ENCODE results near the gene SPECC1L.

SPECC1L gene

DNA sequence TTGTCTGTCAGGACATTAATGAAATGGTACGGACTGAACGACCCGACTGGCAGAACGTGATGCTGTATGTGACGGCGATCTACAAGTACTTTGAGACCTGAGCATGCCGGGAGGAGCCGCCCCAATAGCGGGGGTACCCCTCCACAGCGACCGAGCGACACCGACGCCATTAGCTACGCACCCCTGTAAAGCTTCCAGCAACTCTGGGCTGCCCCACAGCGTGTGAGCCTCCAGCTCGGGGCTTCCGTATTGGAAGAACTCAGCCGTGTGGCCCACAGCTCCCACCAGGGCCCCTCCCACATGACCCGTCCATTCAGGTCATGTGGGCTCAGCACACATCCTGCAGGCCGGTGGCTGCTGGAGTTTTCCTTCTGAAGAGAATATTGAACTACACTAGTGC is 143.9 kb downstream of the SPECC1L start:
- DNase-seq (ENCODE audit: low read depth in 2 of 2): no peak

DNA sequence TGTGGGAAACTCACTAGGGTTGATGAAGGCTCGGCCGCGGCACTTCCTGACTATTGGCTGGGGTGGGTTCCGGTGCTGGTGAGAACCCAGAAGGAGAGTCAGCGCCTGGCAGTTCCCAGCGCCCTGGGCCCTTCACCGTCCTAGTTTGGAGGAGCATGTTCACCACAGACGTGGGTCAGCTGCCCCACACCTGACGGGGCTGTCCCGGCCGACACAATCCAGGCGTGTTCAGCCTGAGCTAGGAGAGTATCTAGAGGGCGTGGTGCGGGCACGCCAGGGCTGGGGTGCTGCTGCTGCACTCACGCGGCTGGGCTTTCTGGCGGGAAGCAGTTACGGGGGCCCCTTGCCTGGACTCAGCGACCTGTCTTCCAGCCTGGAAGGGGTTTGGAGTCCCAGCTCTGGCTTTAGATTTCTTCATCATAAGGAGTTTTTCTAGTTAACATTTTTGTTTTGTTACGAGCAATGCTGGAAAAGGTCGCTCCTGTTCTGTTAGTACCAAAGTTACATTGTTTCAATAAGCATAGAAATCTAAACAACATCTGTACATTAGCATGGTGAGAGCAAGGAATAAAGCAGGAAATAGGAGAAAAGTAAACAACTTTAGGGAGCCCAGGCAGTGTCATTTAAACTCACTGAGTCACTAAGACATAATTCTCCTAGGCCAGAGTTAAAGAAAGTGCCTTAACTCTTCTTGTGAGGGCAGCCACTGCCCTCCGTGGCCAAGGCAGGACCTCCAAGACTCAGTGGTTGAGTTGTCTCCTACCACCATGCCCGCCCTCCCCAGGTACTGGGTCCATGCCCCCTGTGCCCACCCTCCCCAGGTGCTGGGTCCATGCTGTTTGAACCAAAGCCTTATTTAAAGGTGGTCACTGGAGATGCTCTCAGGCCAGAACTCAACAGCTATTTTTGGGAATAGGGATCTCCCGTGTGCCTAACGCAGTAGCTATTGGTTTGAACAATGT is 144.6 kb downstream of the SPECC1L start:
- no peak for DNase-seq (ENCODE audit: low read depth in 2 of 2)

DNA sequence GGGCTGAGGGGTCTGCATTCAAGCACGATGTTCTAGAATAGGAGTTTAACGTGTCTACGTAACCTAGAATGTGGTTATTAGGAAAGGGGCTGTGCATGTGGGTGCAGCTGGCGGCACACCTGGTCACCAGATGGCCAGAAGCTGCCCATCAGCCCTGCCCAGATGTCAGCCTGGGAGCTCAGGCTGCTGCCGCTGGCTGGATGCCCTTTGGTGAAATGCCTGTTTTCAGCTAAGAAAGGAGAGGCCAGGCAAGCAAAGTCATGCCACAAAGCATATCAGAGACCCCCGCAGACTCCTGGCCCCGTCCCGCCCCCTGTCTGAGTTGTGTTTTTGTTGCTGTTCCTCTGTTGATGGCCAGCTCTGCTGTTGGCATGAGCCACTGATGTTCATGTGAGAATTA is 145.5 kb downstream of the SPECC1L start:
- no peak for DNase-seq (ENCODE audit: low read depth in 2 of 2)

DNA sequence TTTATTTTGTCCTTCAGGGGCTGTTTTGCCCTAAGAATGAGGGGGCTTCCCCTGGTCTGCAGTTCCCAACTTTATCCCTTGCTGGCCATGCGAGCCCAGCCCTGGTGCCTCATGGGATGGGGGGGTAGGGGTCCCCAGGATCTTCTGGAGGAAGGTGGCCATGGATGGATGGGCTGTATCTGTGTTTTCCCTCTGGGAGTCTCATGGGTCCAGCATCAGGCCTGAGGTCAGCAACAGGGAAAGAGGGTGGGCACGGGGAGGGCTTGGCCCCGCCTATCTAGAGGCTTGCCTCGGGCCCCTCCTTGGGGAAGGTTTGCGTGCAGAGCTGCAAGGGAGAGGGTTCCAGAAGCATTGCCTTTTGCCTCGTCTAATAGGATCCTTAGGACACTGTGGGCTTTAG is 146.0 kb downstream of the SPECC1L start:
- DNase-seq (ENCODE audit: low read depth in 2 of 2): no peak

DNA sequence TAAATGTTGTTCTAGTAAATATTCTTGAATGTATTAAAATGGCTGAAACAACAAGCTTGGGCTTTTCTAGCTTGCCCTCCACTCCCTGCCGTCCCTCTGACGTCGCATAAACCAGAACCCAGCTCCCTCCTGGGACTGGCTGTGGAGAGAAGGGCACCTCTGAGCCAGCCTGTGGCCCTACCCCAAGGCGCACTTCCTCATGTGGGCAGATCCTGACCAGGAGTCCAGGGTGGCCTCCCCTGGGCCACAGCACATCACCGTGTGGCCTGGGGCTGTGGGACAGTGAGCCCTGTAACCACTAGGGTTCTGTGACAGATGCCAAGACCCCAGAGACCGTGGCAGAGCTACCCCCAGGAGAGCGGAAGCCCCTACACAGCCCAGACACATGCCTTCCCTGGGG is 146.6 kb downstream of the SPECC1L start:
- no peak for DNase-seq (ENCODE audit: low read depth in 2 of 2)

DNA sequence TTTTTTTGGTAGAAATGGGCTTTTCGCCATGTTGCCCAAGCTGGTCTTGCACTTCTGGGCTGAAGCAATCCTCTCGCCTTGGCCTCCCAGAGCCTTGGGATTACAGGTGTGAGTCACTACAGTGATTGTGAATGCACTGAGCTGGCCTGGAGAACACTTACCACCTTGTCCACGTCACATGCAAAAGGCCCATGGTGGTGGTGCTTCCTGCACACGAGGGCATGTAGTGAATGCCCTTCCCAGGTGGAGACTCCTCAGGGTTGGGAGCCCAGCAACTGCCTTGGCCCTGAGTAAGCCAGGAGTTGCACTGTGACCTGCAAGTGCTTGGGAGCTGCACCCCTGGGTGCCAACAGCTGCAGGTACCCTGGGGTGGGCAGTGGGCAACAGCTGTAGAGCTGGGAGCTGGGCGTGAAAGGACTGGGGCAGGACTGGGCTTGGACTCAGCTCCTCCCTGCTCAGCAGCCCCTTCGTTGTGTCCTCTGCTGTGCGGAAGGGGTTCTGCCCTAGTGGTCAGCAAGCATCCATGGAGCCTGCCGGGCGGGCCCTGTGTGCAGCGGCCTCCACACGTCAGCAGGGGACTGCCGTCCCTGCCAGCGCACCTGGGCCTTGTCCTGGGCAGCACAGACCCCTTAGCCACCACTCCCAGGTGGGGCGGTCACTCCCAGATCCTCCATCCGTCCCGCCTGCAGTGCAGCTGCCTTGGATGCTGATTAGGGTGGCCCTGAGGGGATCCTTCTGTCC is 147.4 kb downstream of the SPECC1L start:
- no peak for DNase-seq (ENCODE audit: low read depth in 2 of 2)

DNA sequence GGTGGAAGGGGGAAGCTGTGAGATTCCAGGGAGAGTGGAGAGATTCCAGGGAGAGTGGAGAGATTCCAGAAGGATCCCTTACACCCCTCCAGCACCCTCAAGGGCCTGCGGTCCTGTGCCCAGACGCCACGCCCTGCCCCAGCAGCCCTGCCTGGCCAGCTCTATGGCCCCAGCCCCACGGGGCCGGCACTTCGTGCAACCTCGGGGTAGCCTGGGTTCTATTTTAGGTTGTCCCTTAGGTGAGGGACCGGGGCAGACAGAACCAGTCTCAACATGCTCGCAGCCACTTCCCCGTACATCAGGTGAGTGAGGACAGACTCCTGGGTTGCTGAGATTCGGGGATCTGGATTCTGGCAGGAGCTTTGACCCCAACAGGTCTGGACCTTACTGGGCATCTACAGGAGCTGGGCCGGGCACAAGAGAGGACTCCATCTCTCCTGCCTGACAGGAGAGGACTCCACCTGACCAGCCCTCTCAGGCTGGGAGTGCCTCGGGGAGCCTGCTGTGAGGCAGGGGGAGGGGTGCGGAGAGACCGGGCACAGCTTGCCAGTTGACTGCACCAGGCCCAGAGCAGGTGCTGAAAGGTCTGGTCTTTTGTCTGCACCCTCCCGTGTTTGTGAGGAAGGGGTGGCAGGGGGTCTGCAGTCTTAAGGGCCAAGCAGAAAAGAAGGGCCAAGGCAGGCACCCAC is 148.3 kb downstream of the SPECC1L start:
- no peak for DNase-seq (ENCODE audit: low read depth in 2 of 2)

DNA sequence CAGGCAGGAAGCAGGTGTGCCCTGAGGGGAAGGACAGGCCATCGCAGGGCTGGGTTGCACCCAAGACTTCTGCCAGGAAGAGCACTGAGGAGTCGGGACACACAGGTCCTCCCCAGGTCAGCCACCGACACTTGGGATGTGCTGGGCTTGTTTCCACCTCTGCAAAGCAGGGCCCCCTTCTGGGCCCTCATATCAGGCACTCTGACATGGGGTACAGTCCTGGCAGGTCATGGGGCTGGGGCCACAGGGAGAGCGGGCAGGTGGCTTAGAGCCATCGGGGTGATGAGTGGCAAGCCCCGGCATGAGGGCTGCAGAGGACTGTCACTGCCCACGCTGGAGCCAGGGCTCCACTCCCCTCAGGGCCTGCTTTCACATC is 148.8 kb downstream of the SPECC1L start:
- no peak for DNase-seq (ENCODE audit: low read depth in 2 of 2)

DNA sequence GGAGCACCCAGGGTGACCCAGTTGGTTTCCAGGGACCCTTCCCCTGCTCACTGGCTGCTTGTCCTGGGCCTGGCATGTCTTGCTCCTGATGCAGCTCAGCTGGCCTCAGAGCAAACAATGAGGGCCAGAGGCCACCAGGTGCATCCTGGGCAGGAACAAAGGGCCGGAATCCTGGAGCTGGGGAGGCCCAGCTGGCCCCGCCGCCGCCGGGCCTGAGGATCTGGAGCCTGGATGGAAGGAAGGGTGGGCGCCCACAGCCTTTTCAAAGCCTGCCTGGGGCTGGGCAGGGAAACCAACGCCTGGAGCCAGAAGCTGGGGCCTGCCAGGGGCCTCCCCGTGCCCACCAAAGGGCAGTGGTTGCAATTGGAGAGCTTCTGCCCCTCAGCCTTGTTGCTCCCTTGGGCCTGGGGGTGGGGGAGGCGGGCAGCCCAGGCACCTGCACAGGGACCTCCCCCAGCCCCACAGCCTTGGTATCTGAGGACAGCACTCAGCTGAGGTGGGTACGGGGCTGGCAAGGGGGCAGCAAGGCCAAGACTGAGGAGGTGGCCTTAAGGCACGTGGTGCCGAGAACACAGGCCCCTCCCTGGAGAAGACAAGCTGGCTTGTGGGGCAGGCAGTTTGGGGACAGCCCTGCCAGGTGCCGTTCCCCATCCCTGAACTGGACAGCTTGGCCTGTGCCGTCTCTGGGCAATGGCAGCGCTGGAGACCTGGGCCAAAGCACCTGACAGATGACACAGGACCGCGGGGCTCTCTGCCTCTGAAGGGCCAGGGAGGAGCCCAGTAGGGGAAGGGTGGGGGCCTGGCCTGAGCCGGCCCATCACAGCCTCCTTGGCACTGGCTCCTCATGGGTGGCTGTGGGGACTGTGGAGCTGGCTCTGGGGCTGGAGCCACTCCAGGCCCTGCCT is 149.7 kb downstream of the SPECC1L start:
- DNase-seq (ENCODE audit: low read depth in 2 of 2): no peak

DNA sequence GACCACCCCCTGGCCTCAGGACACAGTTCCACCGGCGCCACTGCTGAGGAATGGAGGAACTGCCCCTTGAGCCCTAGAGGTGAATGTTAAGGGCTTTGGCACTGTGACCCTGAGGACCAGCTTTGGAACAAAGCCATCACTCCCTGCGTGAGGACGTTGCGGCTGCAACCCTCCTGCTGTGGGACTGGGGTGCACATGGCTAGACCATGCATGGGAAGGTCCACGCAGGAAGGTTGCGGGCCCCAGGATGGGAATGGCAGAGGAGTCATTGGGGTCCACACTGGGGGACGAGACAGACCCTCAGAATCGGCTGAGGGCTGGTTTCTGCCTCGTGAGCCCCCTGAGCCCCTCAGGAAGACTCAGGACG is 150.3 kb downstream of the SPECC1L start:
- no peak for DNase-seq (ENCODE audit: low read depth in 2 of 2)

DNA sequence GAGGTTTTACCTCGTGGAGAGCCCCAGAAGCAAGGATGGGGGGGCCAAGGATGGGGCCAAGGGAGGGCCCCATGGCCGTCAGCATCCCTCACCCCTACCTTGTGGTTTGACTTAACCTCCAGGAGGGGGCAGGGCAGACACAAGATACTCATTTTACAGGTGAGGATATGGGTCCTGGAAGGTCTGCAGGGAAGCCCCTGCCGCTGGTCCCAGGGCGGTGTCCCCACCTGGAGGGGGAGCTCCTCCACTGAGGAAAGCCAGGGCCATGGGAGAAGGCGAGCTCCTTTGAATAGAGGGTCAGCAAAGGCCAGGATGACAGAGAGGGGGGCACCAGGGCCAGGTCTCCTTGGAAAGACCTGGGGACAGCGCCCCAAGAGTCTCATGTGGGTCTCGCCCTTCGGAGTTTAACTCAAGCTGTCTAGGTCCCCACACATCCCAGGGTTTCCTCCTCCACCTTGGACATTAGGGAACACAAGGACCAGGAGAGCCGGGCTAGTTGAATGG is 150.8 kb downstream of the SPECC1L start:
- DNase-seq (ENCODE audit: low read depth in 2 of 2): no peak

DNA sequence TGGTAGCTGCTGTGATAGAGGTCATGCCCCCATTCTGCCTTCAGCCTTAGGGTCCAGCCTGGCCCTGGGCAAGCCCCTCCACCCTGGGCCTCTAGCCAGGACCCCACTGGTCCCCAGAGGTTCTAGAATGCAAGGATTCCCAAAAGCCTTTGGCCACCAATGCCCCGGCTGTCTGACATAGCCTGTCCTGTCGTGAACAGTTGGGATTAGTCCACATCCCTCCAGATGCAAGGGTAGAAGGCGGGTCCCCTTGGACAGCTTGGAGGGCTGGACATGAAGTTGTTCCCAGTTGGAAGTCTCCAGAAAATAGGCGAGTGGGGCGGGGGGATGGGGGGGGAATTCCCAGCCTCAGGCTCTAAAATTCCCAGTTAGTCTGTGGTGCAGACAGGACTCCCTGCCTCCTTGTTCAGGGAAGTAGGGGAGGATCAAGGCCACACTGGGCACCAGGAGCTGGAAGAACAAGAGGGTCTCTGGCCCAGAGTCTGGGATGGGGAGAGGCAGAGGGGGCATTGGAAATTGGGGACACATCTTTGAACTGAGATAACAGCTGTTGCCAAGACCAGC is 151.6 kb downstream of the SPECC1L start:
- no peak for DNase-seq (ENCODE audit: low read depth in 2 of 2)

DNA sequence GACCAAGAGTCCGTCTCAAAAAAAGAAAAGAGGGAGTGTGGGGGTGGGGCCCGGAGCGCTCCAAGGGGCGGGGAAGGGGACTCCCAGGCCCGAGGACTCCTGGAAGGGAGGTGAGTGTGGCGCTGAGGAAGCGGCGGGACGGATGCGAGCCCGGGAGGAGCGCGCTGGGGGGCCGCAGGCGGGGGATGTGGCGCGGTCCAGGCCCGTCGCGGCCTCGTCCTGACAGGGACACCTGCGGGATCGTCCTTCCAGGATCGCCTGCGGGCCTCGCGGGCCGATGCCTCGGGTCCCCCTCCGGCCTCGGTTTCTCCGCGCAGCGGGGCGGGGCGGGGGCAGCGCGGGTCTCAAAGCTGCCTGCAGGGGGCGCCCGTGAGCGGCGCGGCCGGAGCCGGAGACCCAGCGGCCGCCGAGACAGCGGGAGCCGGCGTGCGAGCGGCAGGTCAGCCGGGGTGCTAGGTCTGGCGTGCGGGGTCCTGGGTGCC is 152.9 kb downstream of the SPECC1L start:
- DNase-seq (ENCODE audit: low read depth in 2 of 2): peak; percentile 41 to 47

DNA sequence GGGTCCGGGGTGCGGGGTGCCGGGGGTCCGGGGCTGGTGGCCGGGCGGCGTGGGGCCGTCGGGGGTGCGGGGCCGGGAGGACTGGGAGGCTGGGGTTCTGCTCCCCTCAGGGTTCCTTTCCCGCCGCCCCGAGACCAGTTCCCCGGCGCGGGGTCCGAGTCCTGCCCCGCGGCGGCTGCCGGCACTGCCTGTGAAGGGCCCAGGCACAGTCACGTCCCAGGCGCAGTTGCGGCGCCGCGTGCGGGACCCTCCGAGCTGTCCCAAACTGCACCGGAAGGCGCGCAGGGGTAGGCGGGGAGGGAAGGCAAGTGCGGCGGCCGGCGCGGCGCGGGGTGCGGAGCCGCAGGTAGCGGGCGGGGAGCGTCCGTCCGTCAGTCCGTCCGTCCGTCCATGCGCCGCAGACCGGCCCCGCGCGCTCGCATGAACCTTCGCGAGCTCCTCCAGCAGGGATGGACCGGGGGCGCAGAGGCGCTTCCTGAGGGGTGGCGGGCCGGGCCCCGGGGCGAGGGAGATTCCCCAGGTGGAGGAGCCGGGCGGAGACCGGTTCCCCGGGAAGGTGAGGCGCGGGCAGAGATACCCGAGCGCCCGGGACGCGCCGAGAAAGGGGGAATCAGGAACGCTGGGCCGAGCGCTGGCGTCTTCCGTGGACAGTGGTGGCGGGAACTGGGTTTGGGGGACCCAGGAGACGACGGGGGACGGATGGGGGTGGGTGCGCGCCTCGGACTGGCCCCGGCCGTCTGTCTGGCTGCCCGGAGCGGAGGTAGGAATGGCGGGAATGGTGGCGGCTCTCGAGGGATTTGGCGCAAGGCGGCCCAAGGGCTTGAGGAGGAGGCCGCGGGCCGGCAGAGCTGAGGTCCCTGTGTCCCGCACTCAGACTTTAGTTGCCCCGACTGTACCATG is 153.6 kb downstream of the SPECC1L start:
- no peak for DNase-seq (ENCODE audit: low read depth in 2 of 2)

DNA sequence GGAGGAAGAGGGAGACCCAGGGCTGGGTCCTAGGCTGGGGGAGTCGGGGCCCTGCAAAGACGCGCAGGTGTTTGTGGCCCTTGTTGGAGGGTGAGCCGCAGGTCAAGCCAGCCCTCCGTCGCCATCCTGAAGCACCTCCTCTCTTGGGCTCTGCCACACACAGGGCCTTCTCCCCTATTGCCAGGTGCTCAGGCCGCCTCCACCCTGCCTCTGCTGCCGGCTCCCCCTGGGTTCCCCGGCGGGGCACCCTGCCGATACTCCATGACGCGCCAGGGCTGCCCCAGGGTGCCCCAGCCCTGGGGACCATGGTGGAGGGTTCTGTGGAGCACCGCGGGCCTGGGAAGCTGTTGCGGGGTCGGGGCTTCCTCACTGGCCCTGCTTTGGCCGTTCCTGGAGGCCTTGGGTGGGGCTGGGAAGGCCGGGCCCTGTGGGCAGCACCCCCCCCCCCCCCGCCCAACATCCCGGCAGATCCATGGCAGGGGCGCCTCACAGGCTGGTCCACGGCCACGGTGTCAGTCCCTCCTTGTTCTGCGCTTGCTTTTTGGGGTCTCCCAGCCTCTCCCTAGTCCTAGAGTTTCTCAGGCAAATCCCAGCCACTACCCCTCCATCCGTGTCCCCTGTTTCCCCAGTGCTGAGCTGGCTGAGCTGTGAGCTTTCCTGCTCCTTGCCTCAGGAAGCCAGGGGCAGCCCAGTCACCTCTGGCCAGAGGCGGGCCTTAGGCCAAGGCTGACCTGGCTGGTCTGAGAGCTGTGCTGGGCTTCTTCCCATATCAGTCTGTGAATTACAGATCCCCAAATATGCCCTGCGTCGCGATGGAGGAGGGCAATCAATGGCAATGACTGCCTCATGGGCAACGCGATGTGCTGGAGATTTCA is 154.5 kb downstream of the SPECC1L start:
- no peak for DNase-seq (ENCODE audit: low read depth in 2 of 2)

DNA sequence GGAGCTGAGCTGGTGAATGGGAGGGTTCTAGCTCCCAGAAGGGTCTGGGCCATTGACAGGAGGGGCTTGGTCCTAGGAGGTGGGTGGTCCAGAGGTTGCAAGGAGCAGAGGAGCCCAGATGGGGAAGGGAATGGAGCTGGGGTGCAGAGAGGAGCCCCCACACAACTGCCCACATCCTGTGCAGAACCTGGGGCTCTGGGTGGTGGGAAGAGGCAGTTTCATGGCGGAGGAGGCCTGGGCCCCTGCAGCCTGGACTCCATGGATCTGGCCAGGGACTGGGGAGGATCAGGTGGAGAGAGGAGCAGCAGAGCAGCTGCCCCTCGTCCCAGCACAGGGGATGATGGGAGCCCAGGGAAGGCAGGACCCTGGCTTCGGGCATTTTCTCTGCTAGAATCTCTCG is 155.8 kb downstream of the SPECC1L start:
- no peak for DNase-seq (ENCODE audit: low read depth in 2 of 2)

DNA sequence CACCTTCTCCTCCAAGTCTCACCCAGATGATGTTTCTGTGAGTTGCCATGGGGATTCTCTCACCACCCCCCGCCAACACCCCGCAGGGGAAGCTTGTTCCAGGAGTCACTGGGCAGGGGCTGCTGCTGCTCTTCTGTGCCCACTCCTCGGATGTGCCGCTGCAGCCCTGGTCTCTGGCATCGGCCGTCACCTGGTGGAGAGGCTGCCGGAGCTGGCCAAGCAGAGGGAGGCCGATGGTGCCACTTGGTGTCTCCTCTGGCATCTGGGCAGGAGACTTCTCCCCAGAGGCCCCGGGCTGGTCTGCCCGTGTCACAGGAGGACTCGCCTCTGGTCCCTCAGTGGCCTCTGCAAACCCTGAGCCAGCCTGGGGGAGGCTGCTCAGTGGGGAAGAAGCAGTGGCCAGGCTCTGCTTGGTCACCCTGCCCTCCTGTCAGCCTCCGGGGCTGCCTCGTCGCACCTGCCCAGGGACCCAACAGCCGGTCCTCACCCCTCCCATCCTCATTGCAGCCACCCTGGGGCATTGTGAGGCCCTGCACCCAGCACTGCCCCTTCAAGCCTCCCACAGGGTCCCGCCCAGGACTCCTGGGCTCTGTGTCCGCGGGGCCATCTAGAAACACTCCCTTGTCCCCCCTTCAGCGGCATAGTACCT is 156.3 kb downstream of the SPECC1L start:
- no peak for DNase-seq (ENCODE audit: low read depth in 2 of 2)

DNA sequence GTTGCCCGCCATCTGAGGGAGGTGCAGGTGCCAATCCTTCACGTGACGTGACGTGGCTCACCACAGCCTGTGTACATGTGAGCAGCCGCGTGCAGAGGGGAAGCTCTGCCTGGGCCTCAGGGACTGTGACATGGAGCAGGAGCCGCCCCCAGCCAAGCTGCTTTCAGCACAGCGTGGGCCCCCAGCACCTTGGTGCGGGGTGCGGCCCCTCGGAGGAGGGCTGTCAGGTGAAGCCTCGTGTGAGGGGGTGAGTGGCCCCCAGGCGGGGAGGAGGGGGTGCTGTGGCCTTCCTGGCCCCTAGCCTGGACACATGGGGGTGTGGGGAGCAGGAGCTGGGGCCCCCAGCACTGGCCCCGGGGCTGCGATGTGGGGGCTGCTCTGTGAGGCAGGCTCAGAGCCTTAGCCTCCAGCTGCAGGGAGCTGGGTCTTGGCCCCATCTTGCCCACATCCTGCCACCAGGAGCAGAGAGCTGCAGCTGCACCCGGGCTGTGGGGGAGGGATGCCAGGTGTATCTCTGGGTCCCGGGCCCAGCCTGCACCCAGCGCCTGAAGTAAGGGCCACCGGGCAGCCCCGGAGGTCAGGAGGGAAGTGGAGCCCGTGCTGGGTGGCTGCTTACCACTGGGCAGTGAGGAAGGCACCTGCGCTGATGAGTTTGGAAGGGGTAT is 157.0 kb downstream of the SPECC1L start, which contains the start of gene ADORA2A:
TSS of gene ADORA2A (plus strand) at position 100 of the 665 bp plus-strand sequence. CDS start 5,806 bp downstream, outside the sequence.
- DNase-seq (ENCODE audit: low read depth in 2 of 2): peak; percentile 59 to 73
